ENCODE measurements around the gene RPN2.

GRCh38 chr20:37282556-37282955 lies 103.4 kb downstream of the RPN2 start:
- TF ChIP-seq CTCF (IDR thresholded peaks at IDR 0.05) (peak; percentile 60 to 73 (median 68)), POLR2A (IDR thresholded peaks at IDR 0.05) (no peak)

Data from uterus (tissue), 2 donors.